Measurements from ENCODE around the gene LTBP1. TPM values are rescaled to one million over a fixed set of nuclear protein-coding genes. Genes with fewer than 3 reads are reported as not detected.

The LTBP1 gene
- total RNA-seq, 1 experiment from 2014 or later: 28.5 TPM

DNA sequence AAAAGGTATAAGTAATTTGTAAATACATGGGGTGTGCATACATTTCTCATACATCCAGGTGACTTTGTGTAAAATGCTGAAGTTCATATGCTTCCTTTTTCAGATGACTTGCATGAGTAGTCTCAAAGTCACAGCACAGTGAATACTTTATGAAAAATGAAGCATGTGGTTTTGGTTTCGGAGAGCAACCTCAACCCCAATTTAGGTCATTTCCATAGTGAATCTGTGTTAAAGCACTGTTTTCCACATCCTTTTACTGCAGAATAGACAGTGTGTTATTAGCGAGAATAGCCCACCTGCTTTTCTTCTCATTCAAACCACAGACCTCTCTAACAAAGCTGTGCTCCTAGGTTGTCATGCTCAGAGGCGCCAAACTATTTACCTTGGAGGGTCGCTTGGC is 325.2 kb downstream of the LTBP1 start:
- Histone ChIP-seq H3K4ac (ENCODE audit: low read depth, low read length) (no peak overlapping the region), H3K79me1 (ENCODE audit: insufficient read depth, low read depth, low read length, poor library complexity, severe bottlenecking) (no peaks in the 10 kb centered on the region), H3K18ac (ENCODE audit: insufficient read length, low read depth, low read length) (no peak overlapping the region), H4K5ac (ENCODE audit: insufficient read length, low read depth, low read length) (no peak overlapping the region), H3K4me2 (ENCODE audit: insufficient read depth, insufficient read length, low read length) (no peak overlapping the region), H3K9ac (ENCODE audit: extremely low read depth, insufficient read length, low read length) (no peak overlapping the region), H3K56ac (ENCODE audit: insufficient read length, low read depth, low read length) (no peak overlapping the region), H3K14ac (ENCODE audit: insufficient read depth, low read length) (no peak overlapping the region), H2BK12ac (ENCODE audit: insufficient read length, low read depth, low read length) (no peak overlapping the region), H3T11ph (ENCODE audit: low read length) (no peak overlapping the region), H2AK5ac (ENCODE audit: insufficient read length, low read length) (no peak overlapping the region), H4K20me1 (ENCODE audit: control insufficient read depth, insufficient read depth, insufficient read length) (no peaks in the 10 kb centered on the region), H2BK15ac (ENCODE audit: low read depth, low read length) (no peak overlapping the region), H2BK120ac (ENCODE audit: low read depth, low read length, poor library complexity, severe bottlenecking) (no peak overlapping the region), H2AFZ (ENCODE audit: low read length) (no peak overlapping the region), H3K9me3 (ENCODE audit: control insufficient read depth, low read depth, low read length) (no peaks in the 10 kb centered on the region), H4K8ac (replicated peaks; ENCODE audit: insufficient read length, low read depth, low read length) (no peak overlapping the region), H3K79me2 (ENCODE audit: insufficient read depth, low read length) (no peaks in the 10 kb centered on the region), H2BK20ac (ENCODE audit: low read depth, low read length, poor library complexity, severe bottlenecking) (no peak overlapping the region), H3K27me3 (ENCODE audit: insufficient read depth, low read length) (no peaks in the 10 kb centered on the region), H3K23ac (ENCODE audit: insufficient read length, low read depth, low read length) (no peak overlapping the region), H2BK5ac (ENCODE audit: insufficient read length, low read length) (no peak overlapping the region), H3K27ac (ENCODE audit: insufficient read length, low read depth, low read length) (no peak overlapping the region), H3K4me1 (ENCODE audit: insufficient read depth, low read length) (no peaks in the 10 kb centered on the region), H3K23me2 (ENCODE audit: insufficient read length, low read depth, low read length, poor library complexity, severe bottlenecking) (no peaks in the 10 kb centered on the region), H4K91ac (ENCODE audit: insufficient read length, low read depth, low read length) (no peak overlapping the region)
- Mint-ChIP-seq H3K27me3 (ENCODE audit: low read depth) (no peaks in the 10 kb centered on the region), H3K27ac (no peak overlapping the region), H3K4me3 (no peak overlapping the region), H3K4me1 (no peaks in the 10 kb centered on the region), H3K9me3 (no peaks in the 10 kb centered on the region), H3K36me3 (ENCODE audit: insufficient read depth in 1 of 3, low read depth in 3 of 3) (peaks cover 2 to 9% (median 6%) of the 10 kb centered on the region in 3 experiments; a peak in 4 of 7 replicates)
- no peak for DNase-seq
- TF ChIP-seq, protein P1, sequence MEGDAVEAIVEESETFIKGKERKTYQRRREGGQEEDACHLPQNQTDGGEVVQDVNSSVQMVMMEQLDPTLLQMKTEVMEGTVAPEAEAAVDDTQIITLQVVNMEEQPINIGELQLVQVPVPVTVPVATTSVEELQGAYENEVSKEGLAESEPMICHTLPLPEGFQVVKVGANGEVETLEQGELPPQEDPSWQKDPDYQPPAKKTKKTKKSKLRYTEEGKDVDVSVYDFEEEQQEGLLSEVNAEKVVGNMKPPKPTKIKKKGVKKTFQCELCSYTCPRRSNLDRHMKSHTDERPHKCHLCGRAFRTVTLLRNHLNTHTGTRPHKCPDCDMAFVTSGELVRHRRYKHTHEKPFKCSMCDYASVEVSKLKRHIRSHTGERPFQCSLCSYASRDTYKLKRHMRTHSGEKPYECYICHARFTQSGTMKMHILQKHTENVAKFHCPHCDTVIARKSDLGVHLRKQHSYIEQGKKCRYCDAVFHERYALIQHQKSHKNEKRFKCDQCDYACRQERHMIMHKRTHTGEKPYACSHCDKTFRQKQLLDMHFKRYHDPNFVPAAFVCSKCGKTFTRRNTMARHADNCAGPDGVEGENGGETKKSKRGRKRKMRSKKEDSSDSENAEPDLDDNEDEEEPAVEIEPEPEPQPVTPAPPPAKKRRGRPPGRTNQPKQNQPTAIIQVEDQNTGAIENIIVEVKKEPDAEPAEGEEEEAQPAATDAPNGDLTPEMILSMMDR (conservative IDR thresholded peaks at IDR 0.05): no peak
- WGBS (ENCODE audit: extremely low coverage, insufficient read length, low lambda C conversion rate): no CpG with 5 or more reads among the region's 4 CpGs
